Choroid plexus epithelial cell (primary cell): ENCODE data around the gene RNASE12.

ENCODE experiments used
- DNase-seq: peaks from one replicate; pipeline ENCODE4 v3.0.0-alpha.2; 2010; ENCODE audit warnings: low read depth
- H3K4me3 ChIP-seq: 2 replicates; pipeline ENCODE4 v1.5.1; 2011; ENCODE audit warnings: low read depth, mild to moderate bottlenecking, control low read depth, low read length, moderate library complexity
- TF ChIP-seq, protein P1 (sequence below): conservative IDR thresholded peaks from 2 replicates; pipeline ENCODE4 v1.5.1; 2011; ENCODE audit warnings: low read depth, mild to moderate bottlenecking, control low read depth, inconsistent platforms, low read length, moderate library complexity

RNASE12 gene, protein sequence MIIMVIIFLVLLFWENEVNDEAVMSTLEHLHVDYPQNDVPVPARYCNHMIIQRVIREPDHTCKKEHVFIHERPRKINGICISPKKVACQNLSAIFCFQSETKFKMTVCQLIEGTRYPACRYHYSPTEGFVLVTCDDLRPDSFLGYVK

DNA sequence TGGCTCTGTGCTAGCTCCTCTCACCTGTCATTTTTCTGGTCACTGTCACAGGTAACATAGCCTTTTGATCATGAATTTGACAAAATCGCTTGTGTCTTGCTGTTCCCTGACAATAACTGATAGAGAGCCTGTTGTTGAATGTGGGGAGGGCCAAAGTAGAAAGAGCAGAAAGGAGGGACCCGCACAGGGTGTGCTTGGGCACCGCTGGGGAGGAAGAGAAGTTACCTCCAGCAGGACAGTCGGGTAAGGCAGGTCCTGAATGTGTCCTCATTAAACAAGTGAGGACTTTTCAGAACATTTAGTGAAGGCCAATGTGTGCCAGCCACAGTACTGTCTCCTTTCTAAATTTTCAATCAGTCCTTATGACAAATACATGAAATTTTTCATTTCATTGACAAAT is at the start of gene RNASE12:
RNASE12 (minus strand) TSS at position 142 of the 400 bp plus-strand sequence. CDS start 653 bp downstream, outside the sequence.
- no peak for DNase-seq
- TF ChIP-seq, protein P1, sequence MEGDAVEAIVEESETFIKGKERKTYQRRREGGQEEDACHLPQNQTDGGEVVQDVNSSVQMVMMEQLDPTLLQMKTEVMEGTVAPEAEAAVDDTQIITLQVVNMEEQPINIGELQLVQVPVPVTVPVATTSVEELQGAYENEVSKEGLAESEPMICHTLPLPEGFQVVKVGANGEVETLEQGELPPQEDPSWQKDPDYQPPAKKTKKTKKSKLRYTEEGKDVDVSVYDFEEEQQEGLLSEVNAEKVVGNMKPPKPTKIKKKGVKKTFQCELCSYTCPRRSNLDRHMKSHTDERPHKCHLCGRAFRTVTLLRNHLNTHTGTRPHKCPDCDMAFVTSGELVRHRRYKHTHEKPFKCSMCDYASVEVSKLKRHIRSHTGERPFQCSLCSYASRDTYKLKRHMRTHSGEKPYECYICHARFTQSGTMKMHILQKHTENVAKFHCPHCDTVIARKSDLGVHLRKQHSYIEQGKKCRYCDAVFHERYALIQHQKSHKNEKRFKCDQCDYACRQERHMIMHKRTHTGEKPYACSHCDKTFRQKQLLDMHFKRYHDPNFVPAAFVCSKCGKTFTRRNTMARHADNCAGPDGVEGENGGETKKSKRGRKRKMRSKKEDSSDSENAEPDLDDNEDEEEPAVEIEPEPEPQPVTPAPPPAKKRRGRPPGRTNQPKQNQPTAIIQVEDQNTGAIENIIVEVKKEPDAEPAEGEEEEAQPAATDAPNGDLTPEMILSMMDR = no peak
- H3K4me3 ChIP-seq = no peak within 1 kb of the TSS

DNA sequence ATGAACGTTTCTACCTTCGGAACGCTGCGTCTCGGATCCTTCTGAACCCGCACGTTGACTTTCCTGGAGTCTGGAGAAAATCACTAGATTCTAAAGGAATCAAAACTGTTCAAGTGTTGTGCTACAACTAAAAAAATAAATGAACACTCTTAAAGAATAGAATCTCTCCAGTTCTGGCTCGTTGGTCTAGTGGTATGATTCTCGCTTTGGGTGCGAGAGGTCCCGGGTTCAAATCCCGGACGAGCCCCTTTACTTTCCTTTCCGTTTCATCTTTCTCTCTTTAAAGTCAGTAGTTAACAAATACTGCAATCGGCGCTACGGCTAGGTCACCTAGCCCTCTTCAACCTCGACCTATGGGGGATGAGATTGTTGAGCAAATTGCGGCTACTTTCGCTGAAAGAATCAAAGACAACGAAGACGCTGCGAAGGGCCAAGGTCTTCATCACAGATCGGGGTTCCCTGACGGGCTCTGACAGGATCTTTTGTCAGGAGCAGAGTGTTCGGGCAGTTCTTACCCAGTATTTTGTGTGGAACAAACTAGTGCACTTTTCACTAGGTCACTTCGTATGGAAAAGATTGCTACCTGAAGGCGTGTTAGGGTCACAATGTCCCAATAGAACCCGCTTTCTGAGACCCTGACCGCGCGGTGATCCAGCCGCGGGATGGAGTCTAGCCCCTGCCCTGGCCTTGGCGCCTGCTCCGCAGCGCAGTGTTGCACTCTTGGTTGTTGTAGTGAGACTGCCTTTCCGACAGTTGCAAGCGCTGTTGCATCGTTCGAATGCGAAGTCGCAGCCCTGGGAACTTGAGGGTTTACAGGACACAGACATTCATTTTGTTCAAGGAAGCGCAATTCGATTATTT is 41.9 kb upstream of the RNASE12 start:
- TF ChIP-seq, protein P1 = no peak
- DNase-seq = peak; percentile 87
- H3K4me3 ChIP-seq = peak overlapping the region; percentile 34

DNA sequence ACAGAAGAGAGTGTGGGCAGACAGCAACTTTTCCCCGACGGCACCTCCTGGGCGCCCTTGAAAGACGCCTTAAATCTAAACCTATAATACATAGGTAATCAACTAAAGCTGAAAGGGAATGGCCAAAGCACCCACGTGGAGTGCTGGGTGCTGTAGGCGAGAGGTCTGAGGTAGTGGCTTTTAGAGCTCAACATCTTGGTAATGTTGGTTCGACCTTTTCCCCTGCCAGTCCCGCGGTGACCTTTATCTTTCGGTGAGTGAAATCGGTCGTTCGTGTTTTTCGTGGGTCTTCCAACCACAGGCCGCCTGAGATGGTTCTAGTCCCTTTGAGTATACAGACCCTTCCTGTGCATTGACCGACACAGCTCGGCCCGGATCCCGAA is 41.3 kb upstream of the RNASE12 start:
- no peak for DNase-seq
- peak overlapping the region; percentile 24 for H3K4me3 ChIP-seq
- TF ChIP-seq, protein P1 = no peak

DNA sequence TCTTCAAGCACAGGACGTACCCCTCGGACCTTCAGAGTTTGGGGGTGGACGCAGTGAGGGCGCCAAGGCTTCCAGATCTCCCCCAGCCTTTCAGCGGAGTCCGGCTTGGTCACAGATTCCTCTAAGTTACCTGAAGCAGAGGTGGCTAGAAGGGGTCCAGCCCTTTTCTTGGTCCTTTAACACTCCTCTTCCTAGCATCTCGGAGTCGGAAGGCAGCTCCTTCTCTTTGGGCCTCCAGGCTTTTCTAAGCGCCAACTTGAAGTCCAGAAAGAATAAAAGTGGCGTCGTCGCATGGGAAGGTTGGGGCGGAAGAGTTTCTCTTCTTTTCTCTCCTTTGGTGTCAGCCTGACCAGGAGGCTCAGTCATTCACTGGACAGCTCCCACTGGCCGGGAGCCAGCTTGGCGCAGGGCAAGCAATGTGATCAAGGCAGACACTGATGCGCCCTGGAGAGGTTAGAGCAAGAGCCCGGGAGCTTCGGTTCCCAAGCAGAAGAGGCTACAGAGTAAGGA is 40.8 kb upstream of the RNASE12 start:
- peak; percentile 69 for DNase-seq
- H3K4me3 ChIP-seq = peak overlapping the region; percentile 31
- TF ChIP-seq, protein P1 = no peak

DNA sequence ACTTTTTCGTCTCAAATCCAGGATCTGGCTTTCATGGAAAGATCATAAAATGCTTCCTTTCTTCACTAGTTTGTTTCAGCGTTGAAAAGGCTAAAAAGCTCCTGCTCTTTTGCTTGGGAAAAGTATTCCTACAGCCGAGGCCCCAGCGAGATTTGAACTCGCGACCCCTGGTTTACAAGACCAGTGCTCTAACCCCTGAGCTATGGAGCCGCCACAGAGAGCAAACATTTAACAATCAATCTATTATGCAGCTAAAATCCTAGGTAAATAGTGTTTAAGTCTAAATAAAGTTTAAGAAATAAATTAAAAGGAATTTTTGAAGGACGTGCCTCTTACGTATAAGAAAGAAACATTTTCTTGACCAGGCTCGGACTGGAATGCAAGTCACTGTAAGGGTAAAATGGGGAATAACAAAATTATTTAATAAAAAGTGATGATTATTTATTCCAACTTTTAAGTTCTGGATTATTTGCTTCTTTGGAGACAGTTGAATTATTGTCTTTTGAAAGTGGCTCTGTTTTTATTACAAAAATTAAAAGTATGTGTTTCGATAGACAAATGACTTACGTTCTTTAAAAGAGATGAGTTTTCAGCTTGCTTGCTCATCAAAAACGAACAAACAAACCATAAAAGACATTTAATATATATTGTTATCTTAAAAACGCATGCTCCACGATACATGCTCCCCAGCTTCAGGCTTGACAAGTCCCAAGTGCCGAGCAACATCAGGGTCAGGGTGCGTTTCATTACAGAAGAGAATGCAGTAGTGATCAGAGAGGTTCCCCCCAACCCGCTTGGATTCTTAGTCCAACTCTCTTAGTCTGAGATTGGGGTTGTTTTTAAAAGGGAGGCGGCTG is 40.1 kb upstream of the RNASE12 start:
- peak overlapping the region; percentile 50 for H3K4me3 ChIP-seq
- peak; percentile 70 for DNase-seq
- TF ChIP-seq, protein P1 = no peak

DNA sequence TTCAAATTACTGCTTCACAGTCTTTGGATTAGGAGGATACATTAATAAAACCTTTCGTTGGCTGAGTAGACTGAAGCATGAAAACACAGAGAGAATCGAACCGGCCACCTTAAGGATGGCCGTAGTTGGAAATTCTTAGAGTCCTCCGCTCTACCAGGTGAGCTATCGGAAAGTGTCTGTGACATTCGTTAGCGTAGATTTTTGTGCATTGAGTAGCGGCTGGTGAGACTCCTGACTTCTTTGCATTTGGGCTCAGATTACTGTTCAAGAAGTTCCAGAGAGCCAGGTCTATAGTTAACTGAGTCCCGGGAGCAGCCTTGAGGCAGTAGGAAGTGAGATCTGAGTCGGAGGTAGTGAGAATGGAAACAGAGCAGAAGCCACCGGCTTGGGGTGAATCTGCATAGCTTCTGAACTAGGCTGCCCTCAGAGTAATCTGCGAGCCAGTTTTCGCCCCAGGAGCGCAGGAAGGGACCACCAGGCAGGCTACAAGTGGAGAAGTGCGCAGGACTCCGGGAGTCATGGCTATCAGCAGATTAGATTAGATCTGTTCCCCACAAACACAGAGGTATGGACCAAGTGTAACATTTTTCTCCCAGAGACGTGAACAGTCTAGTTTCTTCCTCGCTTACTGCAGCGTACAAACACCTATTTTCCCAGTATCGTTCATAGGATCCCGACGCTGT is 39.3 kb upstream of the RNASE12 start:
- peak; percentile 57 for DNase-seq
- TF ChIP-seq, protein P1 = no peak
- peak overlapping the region; percentile 50 for H3K4me3 ChIP-seq
